GM21423 (cell line): ENCODE data around the gene RARRES1.
A peak's percentile ranks its signal among the peaks of the same experiment; 100 is the strongest.

ENCODE experiments used
- ATAC-seq: cut with Tn5 transposase; IDR thresholded peaks from one replicate; pipeline ENCODE4 v1.9.1; 2021; ENCODE audit warnings: mild to moderate bottlenecking, moderate library complexity; ENCODE audit not compliant: unreplicated experiment

Gene RARRES1, protein sequence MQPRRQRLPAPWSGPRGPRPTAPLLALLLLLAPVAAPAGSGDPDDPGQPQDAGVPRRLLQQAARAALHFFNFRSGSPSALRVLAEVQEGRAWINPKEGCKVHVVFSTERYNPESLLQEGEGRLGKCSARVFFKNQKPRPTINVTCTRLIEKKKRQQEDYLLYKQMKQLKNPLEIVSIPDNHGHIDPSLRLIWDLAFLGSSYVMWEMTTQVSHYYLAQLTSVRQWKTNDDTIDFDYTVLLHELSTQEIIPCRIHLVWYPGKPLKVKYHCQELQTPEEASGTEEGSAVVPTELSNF

DNA sequence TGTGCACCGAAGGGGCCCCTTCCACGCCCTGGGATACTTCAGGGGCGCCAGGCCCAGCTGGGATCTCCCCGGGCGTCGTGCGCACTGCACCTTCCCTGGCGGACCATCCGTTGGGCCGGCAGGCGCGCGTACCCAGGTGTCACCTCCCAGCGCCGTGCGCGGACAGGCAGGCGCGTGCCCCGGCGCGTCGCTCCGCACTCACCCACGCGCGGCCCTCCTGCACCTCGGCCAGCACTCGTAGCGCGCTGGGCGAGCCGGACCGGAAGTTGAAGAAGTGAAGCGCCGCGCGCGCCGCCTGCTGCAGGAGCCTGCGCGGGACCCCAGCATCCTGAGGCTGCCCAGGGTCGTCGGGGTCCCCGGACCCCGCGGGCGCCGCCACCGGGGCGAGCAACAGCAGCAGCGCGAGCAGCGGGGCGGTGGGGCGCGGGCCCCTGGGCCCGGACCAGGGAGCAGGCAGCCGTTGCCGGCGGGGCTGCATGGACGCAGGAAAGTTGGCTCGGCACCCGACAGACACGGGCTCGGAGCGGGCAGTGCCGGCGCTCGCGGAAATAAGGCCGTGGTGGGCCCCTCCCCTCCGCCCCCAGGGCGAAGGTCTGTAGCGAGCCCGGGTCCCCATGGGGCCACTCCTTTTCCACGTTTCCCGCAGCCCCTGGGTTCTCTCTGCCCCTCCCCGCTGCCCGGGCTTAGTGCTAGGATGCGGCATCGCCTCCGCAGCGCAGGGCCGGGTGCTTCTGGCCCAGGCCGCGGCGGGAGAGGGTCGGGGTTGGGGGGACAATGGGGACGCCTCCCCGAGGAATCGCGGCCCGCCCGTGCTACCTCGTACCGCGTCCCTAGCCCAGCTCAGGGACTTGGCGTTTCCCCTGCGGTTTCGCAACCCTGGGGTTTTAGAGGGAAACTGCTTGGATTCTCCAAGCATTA is at the start of gene RARRES1:
Gene RARRES1 (minus strand): TSS at position 520 of the 918 bp plus-strand sequence. CDS start 42 bp downstream, at position 478.
- peak; percentile 84 for ATAC-seq

DNA sequence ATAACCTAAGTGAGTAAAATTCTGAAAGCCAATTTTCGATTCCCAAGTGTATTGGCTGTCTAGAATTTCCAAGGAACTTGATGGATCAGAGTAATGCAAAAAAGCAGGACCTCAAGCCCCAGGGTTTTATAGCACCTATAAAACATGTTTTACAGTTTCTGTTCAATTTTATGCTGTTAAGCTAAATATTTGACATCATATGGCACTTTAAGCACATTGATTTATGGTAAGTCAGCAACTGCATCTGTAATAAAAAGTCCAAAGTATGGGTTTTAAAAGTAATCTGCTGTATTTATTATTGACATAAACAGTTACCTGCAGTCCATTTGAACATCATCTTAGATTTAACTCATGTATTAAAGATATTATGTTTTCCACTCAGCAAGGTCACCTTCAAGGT is 49.6 kb upstream of the RARRES1 start:
- ATAC-seq = no peak

DNA sequence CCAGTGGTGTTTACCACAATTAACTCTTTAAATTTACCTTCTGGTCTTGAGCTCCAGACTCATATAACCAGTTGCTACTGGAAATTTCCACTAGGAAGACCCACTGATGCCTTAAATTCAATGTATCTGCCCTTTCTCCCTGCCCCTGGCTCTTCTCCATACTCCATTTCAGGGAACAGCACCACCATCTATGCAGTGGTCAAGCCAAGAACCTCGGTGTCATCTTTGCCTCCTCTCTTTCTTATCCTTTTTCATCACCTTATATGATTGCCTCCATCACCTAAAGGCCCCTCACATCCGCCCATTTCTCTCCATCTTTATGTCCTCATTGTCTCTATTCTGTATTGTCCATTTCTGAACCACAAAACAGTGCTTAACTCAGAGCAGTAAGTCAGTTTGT is 48.9 kb upstream of the RARRES1 start:
- no peak for ATAC-seq

DNA sequence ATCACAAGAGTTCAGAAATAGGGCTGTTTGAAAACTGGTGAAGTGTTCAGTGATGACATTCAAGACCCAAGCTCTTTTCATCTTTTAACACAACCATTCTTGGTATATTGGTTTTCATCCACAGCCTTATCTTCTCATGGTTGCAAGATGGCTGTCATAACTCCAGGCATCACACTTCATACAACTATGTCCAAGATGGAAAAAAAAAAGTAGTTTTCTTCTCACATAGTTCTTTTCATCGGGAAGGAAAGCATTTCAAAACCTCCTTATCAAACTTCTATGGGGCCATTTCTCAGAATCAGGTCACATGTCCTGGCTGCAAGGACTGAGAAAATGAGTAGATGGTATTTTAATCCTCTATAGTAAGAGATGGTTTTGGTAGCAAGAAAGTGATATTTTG is 48.5 kb upstream of the RARRES1 start:
- ATAC-seq = no peak

DNA sequence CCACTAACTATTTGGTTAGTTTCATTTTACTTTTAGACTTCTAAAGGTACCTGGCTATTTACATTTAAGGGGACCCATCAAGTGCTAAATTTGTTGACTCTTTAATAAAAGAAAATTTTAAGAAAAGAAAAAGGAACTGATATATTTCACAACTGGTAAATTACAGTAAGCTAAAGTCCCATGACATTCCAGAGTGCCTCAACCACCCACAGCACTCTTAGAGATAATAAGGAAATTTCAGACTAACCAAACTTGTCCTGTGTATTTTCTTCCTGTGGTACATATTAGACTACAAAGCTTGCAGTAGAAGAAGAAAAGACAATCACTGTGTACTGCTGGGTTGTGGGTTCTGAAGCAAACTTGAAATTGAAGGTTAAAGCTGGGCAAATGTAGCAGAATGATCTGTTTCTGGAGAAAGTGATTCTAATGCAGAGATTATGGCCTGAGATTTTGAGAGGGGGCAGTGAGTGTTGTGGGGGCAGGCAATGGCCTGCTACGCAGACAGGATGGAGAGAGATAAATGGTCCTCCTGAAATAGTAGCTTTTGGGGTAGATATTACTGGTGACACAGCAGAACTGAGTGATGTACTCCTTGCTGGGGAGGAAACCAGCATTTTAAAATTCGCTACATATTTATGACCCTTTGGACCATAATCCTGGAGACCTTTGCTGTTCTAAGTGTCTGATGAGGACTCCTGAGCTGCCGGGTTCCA is 45.1 kb upstream of the RARRES1 start:
- ATAC-seq = no peak

DNA sequence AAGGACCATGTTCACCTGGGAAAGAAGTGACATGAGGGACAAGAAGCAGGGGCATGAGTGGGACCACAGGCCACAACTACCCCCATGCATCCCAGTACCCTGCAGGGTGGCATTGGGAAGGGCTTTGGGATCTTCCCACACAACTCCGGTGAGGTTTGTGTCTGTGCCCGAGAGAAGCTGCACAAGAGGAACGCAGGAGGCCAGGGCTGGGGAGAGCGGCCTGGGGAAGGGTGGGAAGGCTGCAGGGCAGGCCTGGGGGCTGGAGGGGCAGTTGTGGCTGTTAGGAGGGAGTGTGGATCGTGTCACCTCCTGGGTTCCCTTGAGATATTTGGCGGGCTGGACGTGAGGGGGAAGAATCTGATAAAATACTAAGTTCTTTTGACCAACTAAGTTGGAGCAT is 44.3 kb upstream of the RARRES1 start:
- no peak for ATAC-seq

DNA sequence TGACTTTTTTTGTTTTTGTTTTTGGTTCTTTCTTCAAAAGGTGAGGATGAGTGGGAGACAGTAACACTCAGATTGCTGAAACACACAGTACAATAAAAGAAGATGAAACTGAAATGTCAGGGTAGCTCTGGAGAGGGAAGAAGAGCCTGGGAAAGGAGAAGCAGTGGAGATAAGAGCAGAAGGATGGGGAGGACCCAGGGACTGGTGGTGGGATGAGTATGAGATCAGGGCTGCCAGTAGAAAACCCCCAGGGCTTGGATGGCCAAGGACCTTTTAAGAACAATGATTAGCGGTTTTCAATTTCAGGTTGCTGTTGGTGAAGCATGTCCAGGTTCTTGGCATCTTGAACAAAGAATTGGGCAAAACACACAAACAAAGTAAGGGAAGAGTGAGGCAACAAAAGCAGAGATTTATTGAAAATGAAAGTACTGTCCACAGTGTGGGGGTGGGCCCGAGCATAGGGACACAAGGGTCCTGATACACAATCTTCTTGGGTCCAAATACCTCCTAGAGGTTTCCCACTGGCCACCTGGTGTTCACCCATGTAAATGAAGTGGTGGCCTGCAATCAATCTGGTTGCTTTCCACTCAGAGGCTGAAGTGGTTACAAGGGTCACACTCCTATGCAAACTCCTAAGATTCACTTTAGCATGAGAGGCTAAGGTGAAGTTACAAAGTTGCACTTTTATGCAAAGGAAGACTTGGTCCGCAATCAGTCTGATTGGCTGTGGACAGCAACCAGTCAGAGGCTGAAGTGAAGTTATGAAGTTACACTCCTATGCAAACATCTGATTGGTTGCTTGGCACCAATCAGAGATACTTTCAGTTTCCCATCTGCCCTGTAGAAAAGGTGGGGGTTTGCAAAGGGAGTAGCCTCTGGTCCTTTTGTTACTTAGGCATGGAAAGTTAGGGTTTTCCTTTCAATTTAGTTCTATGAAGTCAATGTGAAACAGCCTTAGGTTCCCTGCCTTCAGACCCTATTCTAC is 43.5 kb upstream of the RARRES1 start:
- ATAC-seq = peak; percentile 64

DNA sequence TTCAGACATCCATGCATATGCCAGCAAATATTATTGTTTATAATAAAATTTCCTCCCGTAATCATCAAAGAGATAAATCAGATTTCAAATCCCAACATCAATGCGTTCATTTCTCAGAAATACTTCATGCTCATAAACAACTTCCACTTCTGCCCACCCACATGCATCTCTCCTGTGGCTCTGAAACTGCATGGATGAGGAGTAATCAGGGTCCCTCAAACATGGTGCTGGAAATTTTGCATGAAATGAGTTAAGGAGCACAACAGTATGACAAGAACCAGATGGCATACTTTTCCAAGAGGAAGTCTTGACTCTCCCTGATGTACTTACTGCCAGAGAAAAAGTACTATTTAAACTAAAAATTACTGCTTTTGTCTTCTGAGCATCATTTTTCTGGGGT is 42.7 kb upstream of the RARRES1 start:
- ATAC-seq = no peak

DNA sequence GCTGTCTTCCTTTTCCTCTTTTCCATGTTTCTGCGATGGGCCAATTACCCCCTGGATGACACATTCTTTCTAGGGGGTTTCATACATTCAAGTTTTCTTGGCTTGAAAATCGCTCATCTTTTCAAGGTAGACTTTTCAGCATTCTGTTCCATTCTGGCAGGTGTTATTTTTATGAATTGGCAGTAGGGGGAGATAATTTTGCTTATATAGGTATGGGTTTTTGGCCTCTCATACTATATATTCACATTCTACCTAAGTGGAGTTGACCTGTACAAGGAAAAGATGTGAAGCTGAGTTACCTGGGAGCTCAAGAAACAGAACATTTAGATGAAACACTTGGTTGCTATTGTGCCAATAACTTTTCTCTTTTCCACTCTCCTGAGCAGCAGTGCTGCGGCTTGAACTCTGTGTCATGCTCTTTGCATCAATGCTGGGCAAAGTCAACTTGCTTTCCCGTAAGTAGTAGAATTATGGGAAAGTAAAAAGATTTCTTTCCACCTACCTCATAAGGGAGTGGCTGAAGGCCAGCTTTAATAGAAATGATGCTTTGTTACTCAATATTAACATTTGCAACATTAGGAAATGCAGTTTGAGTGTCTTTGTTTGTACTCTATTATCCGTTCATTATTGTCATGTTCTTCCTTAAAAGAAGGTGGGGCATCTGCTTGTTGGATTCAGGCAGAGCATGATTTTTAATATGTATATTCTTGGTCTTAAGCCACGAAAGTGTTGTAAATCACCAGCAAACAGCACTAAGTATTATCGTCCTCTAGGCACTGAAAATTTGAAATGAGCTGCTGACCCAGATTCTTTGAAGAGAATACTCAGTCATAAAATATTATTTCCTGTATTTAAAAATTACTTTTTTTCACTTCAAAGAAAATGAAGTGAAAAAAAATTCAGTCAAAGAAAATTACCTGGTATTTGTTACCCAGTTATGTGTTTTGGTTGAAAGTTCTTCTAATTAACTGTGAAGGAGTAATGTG is 41.9 kb upstream of the RARRES1 start:
- no peak for ATAC-seq

DNA sequence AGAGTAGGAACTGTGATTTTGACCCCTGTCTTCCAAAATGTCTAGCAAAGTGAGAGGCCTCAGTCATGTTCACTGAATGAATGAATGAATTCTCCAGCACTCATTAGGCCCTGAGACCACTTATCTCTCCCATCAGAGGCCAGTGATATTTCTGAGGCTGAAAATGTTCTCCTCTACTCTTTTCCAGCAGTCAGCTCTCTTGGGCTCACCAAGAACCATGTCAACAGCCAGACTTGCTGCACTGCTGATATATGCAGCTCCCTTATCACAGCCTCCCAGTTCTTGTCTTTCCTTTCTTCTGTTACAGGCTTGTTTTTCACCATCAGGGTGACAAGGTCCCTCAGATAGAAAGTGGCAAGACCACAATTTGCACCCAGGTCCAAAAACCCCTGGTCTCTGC is 40.9 kb upstream of the RARRES1 start:
- ATAC-seq = no peak

DNA sequence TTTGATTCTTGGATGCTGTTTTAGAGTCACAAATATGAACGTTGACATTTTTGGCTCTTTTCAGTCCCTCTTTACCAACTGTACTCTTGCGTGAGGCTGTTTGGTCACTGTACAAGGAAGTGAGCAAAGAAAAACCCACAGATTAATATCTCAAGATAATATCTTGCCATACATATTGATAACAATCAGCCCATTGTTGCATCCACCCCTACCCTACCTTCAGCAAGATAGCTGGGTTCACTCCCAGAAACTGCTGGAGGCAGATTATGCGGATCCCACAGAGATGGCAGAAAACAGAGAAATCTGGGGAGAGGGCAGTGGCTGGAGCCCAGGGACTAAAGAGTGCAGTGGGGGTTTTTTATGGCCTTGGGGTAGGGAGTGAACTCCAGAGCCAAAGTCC is 39.7 kb upstream of the RARRES1 start:
- ATAC-seq = no peak

DNA sequence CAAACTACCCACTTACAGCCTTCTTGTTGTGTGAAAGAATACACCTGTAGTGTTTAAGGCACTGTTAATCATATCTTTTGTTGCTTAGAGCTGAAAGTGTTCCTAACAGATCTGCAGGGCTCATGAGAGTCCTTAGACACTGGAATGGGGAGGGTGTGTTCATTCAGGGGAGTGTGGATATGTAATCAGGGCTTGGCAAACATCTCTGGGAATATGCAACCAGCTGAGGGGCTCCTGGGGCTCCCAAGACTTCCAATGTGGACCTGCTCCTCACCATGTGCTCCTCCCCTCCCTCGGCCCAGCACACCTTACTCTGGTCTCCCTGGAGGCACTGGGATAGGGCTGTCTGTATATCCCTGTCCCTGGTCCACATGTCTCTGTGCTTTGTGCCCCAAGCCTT is 39.3 kb upstream of the RARRES1 start:
- ATAC-seq = no peak

DNA sequence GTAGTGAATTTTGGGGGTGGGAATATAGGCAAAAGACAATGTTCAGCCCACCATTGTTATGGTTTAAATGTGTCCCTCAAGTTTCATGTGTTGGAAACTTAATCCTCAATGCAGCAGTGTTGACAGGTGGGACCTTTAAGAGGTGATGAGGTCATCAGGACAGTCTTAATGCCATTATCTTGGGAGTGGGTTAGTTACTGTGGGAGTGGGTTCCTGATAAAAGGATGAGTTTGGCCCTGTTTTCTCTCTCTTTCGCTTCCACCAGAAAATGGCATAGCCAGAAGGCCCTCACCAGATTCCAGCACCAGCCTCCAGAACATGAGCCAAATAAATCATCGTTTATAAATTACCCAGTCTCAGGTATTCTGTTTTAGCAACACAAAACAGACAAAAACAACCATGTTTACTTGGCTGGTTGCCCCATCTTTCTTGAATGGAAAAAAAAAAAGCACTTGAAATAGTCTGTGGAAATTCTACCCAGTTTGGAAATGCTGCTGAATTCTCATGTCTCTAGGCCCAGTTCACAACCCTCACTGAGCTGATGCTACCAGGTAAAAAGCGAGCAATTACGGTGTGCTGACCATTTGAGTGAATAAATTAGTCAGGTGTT is 38.6 kb upstream of the RARRES1 start:
- ATAC-seq = no peak

DNA sequence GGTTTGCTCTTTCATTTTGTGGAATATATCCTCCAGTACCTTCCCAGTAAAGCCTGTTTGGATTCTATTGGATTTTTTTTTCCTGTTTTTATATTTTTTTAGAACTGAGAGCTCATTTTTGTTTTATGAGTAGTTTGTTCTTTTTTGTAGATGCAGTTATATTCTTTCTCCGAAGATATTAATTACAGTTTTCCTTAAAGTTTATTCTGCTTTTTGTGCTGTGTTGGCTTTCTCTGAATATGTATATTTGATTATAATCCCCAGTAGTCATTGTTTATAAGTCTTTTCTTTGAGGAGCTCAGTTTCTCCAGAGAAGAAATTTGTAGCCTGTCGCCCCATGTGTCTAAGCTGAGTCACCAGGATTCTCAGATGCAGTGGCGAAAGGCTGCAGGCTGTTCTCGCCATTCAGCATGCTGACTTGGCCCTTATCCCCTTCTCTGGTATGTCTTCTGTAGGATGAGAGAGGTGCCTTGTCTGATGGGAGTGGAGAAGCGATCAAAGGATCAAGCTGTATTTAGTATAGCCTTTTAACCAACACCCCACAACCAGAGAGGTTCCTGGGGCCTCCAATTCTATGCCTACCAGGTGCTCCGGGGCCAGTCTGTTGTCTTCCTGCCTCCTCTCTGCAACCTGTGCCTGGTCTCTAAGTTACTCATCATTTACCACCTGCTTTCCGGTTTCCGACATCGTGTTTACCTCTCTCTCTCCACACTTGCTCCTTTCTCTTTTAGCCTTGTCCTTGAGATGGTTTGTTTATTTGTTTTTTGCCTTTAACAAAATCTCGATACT is 37.9 kb upstream of the RARRES1 start:
- no peak for ATAC-seq

DNA sequence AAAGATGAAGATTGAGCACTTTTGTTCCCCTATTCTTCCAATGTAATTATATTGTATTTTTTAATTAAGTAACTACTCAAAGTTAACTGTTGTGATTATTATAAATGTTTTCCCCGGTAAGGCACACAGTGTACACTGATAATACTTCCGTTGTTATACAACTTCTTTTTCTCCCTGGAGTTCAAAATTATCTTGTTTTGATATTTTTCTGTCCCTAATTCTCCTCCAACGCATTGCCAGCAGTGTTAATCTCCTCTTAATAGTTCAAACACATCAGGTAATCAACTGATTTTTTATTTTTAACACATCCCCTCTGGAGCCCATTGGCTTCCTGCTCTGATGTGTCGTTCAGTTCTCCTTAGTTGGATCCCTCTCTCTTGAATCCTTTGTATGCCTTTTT is 37.3 kb upstream of the RARRES1 start:
- ATAC-seq = no peak

DNA sequence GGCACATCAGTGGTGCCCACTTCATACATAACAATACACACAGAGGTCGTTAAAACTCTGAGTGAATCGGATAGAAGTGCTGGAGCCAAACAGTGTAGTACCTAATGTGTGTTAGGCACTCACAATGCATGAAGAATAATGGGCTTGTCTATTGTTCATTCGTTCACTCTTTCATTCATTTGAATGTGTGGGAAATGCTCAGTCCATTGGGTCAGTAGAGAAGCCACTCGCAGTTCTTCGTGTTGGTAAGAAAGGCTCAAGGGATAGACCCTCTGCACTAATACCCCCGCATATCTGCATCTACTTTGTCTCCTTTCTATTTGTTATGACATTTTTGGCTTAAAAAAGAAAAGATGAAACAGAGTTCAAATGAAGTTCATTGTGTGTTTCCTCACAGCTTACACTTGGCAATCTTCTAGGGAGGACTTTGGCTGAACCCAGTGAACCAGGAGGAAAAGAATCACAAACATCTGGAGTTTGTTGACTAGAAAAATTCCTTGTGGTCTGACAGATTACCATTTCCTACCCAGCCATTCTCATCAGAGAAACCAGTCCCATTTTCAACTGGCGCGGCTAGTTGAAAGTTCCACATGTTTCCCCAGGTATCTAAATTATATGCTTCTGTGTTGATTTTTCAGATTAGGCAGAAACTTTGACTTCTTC is 36.8 kb upstream of the RARRES1 start:
- ATAC-seq = no peak

DNA sequence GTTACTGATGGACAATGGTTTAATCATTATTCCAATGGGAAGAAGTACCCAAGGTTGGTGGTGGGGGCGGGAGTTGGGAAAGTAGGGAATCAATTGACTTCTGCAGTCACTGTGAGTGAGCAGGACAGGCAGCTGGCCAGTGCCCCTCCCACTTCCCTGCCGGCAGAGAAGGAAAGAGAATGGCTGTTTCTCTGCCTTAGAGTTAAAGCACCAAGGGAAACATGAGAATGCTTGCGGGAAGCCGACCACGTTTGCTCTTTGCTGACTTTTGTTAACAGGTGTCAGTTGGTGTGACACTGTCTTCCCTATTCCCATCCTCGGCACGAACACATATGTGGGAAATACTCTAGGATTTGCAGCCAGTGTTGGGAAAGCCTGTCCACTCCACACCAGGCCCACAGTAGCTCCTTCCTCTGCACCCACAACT is 36.1 kb upstream of the RARRES1 start:
- ATAC-seq = no peak
